ENCODE data around the gene CLPX. TPM values are rescaled to one million over a fixed set of nuclear protein-coding genes. Genes with fewer than 3 reads are reported as not detected.
"Not testable (repeated sequence)": the region's sequence is repeated elsewhere in the genome, so short reads cannot be mapped to it uniquely, and the experiment has no call there.

The CLPX gene
- total RNA-seq, 2 donors from 2014 or later = 40.8 to 52.5 TPM

- DNase-seq = no peak
- intact Hi-C loops (cut with DNase I) = no loop called here
- no peak for ATAC-seq
Measured at GRCh38 chr15:65115542-65115941, 69.6 kb downstream of the CLPX start.

- intact Hi-C loops (cut with DNase I) = no loop called here
- DNase-seq = no peak
- no peak for ATAC-seq
Measured at GRCh38 chr15:65115086-65115485, 70.1 kb downstream of the CLPX start, which contains the start of gene UBAP1L. UBAP1L (minus strand) TSS chr15:65115200; CDS start chr15:65106215, 8,985 bp downstream.

- intact Hi-C loops (cut with DNase I) = no loop called here
- ATAC-seq (peak in 1 of 2 donors; percentile 86), DNase-seq (peak; percentile 73)
Measured at GRCh38 chr15:65110676-65111292, 74.4 kb downstream of the CLPX start.

GRCh38 chr15:65106011-65106590, 79.0 kb downstream of the CLPX start:
- no peak for DNase-seq
- ATAC-seq = no peak
- intact Hi-C loops (cut with DNase I) = no loop called here

GRCh38 chr15:65105038-65105437, 80.1 kb downstream of the CLPX start:
- intact Hi-C loops (cut with DNase I) = no loop called here
- no peak for DNase-seq
- ATAC-seq = no peak

GRCh38 chr15:65102912-65103311, 82.2 kb downstream of the CLPX start:
- DNase-seq = no peak
- intact Hi-C loops (cut with DNase I) = loop anchor here in 1 of 2 donors (5.0 kb wide), 2 partner anchors 51 to 71 kb away; no protein-coding TSS in a partner anchor

GRCh38 chr15:65101891-65102708, 83.0 kb downstream of the CLPX start:
- ATAC-seq (peak; percentile 6 to 36), DNase-seq (no peak)
- intact Hi-C loops (cut with DNase I) = loop anchor here in 1 of 2 donors (5.0 kb wide), 2 partner anchors 50 to 70 kb away; no protein-coding TSS in a partner anchor

More at GRCh38 chr15:65102912-65103311, 82.2 kb downstream of the CLPX start:
- no peak for ATAC-seq

- DNase-seq = peak; percentile 76
- peak; percentile 52 to 61 for ATAC-seq
- intact Hi-C loops (cut with DNase I) = loop anchor here in 1 of 2 donors (5.0 kb wide), 2 partner anchors 49 to 69 kb away; no protein-coding TSS in a partner anchor
Measured at GRCh38 chr15:65101411-65101890, 83.7 kb downstream of the CLPX start.

GRCh38 chr15:65100442-65100841, 84.7 kb downstream of the CLPX start:
- DNase-seq (no peak), ATAC-seq (no peak)
- intact Hi-C loops (cut with DNase I) = loop anchor here in 1 of 2 donors (5.0 kb wide), 2 partner anchors 48 to 68 kb away; no protein-coding TSS in a partner anchor

- not testable (repeated sequence) for ATAC-seq, DNase-seq
- intact Hi-C loops (cut with DNase I) = loop anchor here in 1 of 2 donors (5.0 kb wide), 2 partner anchors 48 to 68 kb away; no protein-coding TSS in a partner anchor
Measured at GRCh38 chr15:65099801-65100200, 85.3 kb downstream of the CLPX start.

GRCh38 chr15:65099336-65099735, 85.8 kb downstream of the CLPX start:
- intact Hi-C loops (cut with DNase I) = no loop called here
- ATAC-seq = no peak
- DNase-seq = no peak

Other genes starting within 250 kb of the CLPX start
- 10 to 100 TPM; 54.0 to 58.6 TPM for gene SPG21, start 195.4 kb downstream of the CLPX start, total RNA-seq
- 10 to 100 TPM; 13.9 to 23.6 TPM for gene MTFMT, start 155.7 kb downstream of the CLPX start, total RNA-seq
- not detected for gene SLC51B, start 140.0 kb downstream of the CLPX start, total RNA-seq
- gene RASL12, start 117.4 kb downstream of the CLPX start, total RNA-seq = 10 to 100 TPM; 53.3 to 63.3 TPM
- 1 to 10 TPM; 2.6 to 5.2 TPM for gene KBTBD13, start 108.6 kb downstream of the CLPX start, total RNA-seq
- gene UBAP1L, start 70.1 kb downstream of the CLPX start, total RNA-seq = 1 to 10 TPM; 2.1 to 2.9 TPM
- gene PDCD7, start 51.5 kb downstream of the CLPX start, total RNA-seq = 10 to 100 TPM; 15.7 to 19.3 TPM
- 10 to 100 TPM in 1 of 2 donors, 1 to 10 TPM in 1; 8.2 to 31.1 TPM for gene CILP, start 26.1 kb upstream of the CLPX start, total RNA-seq
- gene PARP16, start 101.5 kb upstream of the CLPX start, total RNA-seq = 1 to 10 TPM; 3.5 to 4.6 TPM
- gene RNU5A-1, start 110.7 kb upstream of the CLPX start, total RNA-seq = not detected
- 10 to 100 TPM; 39.9 to 44.0 TPM for gene RNU5B-1, start 119.3 kb upstream of the CLPX start, total RNA-seq
- gene IGDCC3, start 192.7 kb upstream of the CLPX start, total RNA-seq = under 1 TPM in 1 of 2 donors, not detected in 1; 0.09 TPM
- gene IGDCC4, start 237.6 kb upstream of the CLPX start, total RNA-seq = 1 to 10 TPM; 1.6 to 6.9 TPM

Data from left cardiac atrium (tissue), 4 donors.